ENCODE results near the gene RNASE4.

RNASE4 gene

DNA sequence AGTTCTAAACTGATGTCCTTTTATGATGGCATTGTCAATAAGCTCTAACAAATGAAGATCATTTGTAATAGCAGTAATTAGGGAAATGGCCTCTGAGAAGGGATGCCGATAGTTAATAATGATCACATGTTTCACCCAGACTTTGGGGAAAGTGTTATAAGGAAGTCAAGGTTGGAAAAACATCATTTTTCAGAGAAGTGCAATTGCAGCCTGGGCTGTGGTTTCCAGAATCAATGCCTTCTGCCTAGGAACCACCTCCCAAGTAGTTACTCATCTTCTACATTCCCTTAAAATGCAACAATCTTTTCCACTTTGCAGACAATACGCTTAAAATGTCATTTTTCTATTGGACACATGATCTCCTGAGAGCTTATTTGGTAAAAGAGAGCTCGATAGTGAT, 62.2 kb downstream of the RNASE4 start:
- DNase-seq: peak; percentile 33

DNA sequence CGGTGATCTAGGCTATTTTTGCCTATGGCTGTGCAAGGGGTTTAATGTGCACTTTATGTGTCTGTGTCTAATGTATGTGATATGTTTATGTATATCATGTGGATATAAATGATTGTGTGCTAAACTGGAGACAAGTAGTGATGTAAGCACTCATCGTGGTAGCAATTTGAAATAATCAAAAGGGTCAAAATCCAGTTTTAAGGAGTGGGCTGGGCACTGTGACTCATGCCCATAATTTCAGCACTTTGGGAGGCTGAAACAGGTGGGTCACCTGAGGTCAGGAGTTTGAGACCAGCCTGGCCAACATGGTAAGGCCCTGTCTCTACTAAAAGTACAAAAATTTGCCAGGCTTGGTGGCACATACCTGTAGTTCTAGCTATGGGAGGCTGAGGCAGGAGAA, 64.1 kb downstream of the RNASE4 start:
- DNase-seq: no peak

DNA sequence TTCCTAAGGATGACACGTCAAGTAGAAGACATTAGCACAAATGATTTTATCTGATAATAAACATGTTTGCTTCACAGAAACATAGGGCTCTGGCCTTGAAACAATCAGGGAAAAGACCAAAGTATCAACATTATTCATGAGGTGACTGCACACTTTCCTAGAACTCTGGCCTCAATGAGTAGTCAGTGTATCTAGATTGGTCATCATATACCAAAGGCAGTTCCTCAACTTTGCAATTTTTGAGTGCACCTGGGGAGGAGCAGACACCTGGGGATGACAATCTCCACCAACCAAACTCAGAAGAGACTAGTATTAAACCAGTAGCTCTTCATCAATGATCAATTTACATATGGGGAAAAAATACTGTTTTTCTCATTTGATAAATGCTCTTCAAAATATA, 65.8 kb downstream of the RNASE4 start:
- DNase-seq: no peak
